Gastrocnemius medialis (tissue), 4 donors: ENCODE results near the gene MPIG6B. TPM values are rescaled to one million over a fixed set of nuclear protein-coding genes. Genes with fewer than 3 reads are reported as not detected.

ENCODE experiments used
- ATAC-seq, 2 donors: fragments of 150-250 bp; one replicate each; pipeline ENCODE4 v1.9.1; 2016
- DNase-seq, 2 donors: peaks; one replicate each; pipeline ENCODE4 v3.0.0-alpha.2; 2019
- H3K27ac ChIP-seq, 4 donors: fragments of 200-600 bp; sonication (generic); 1 replicate in 1 of 4; 2 replicates in 3 of 4; pipeline ENCODE4 v1.5.1; 2016 to 2018; ENCODE audit warnings: mild to moderate bottlenecking in 2 of 4, moderate library complexity in 1 of 4
- H3K27me3 ChIP-seq, 3 donors: fragments of 200-600 bp; sonication (generic) in 2 of 3; 1 replicate in 1 of 3; 2 replicates in 2 of 3; pipeline versions ENCODE4 v1.5.1 to v1.6.0; 2016 to 2019; ENCODE audit warnings: mild to moderate bottlenecking in 1 of 3, moderate library complexity in 1 of 3
- H3K36me3 ChIP-seq, 2 donors: fragments of 200-600 bp; sonication (generic) in 1 of 2; one replicate each; pipeline ENCODE4 v1.5.1; 2017 to 2018
- H3K4me1 ChIP-seq, 2 donors: fragments of 200-600 bp; sonication (generic) in 1 of 2; one replicate each; pipeline ENCODE4 v1.5.1; 2016 to 2017; ENCODE audit warnings: mild to moderate bottlenecking in 2 of 2
- H3K4me3 ChIP-seq, 4 donors: fragments of 200-600 bp; sonication (generic) in 3 of 4; 1 replicate in 1 of 4; 2 replicates in 3 of 4; pipeline ENCODE4 v1.5.1; 2016 to 2019; ENCODE audit warnings: mild to moderate bottlenecking in 2 of 4
- H3K9me3 ChIP-seq, 3 donors: fragments of 200-600 bp; sonication (generic) in 2 of 3; 1 replicate in 1 of 3; 2 replicates in 2 of 3; pipeline ENCODE4 v1.5.1; 2016 to 2019
- CTCF ChIP-seq, 5 experiments: fragments of 450-650 bp in 3 of 5; fragments of 200-600 bp in 2 of 5; sonication (generic) in 2 of 5; IDR thresholded peaks in 4 of 5; conservative IDR thresholded peaks in 1 of 5; 1 replicate in 4 of 5; 2 replicates in 1 of 5; pipeline ENCODE4 v1.5.1; 2016 to 2019; ENCODE audit warnings: antibody characterized with exemption in 5 of 5, mild to moderate bottlenecking in 3 of 5, moderate library complexity in 3 of 5
- POLR2A ChIP-seq, 2 donors: fragments of 450-650 bp; IDR thresholded peaks; one replicate each; pipeline ENCODE4 v1.6.1; 2017; ENCODE audit warnings: antibody characterized with exemption in 2 of 2, mild to moderate bottlenecking in 2 of 2, moderate library complexity in 2 of 2
- in situ Hi-C, 4 donors: fragments of 200-750 bp; cut with MboI; loops; one replicate each; pipeline versions ENCODE4 v1.15.0 to v1.8.0; 2017; ENCODE audit warnings: low sequenced_read_pairs in 4 of 4
- intact Hi-C: fragments of 100-400 bp; cut with DNase I; formaldehyde crosslinking; loops from one replicate; pipeline ENCODE4 v1.15.1; 2023; ENCODE audit warnings: low total_unique reads
- total RNA-seq, 4 donors: library from RNA; depleted of rRNA; stranded (reverse); fragments of >200 nt; gene quantifications; one replicate each; pipeline versions ENCODE4 v1.1.0 to v1.2.3, GENCODE V29; 2016

MPIG6B gene
- total RNA-seq, 4 donors from 2014 or later = not detected

- H3K27me3 ChIP-seq = no peaks in the 10 kb centered on the region
- in situ Hi-C loops = no loop called here
- no peak overlapping the region for H3K4me3 ChIP-seq
- H3K4me1 ChIP-seq = no peaks in the 10 kb centered on the region
- no peak overlapping the region for H3K27ac ChIP-seq
- DNase-seq (no peak), ATAC-seq (no peak)
- TF ChIP-seq POLR2A (IDR thresholded peaks at IDR 0.05) (no peak), CTCF (IDR thresholded peaks at IDR 0.05 in 4 of 5, conservative IDR thresholded peaks at IDR 0.05 in 1 of 5) (no peak)
- H3K36me3 ChIP-seq = no peaks in the 10 kb centered on the region
- intact Hi-C loops = no loop called here
- H3K9me3 ChIP-seq = no peaks in the 10 kb centered on the region
These were observed 1.0 kb upstream of the MPIG6B start for GRCh38 chr6:31722173-31722572.

GRCh38 chr6:31723980-31724691 is 963 bp downstream of the MPIG6B start:
- H3K4me3 ChIP-seq = no peak overlapping the region
- in situ Hi-C loops (no loop called here), intact Hi-C loops (no loop called here)
- H3K27ac ChIP-seq = no peak overlapping the region
- no peaks in the 10 kb centered on the region for H3K9me3 ChIP-seq
- H3K4me1 ChIP-seq = peaks cover 4 to 5% of the 10 kb centered on the region in 2 donors
- DNase-seq (no peak), ATAC-seq (no peak)
- TF ChIP-seq POLR2A (IDR thresholded peaks at IDR 0.05) = no peak
- no peaks in the 10 kb centered on the region for H3K27me3 ChIP-seq
- no peaks in the 10 kb centered on the region for H3K36me3 ChIP-seq

GRCh38 chr6:31725502-31726350 is 2.6 kb downstream of the MPIG6B start:
- Histone ChIP-seq H3K36me3 (no peaks in the 10 kb centered on the region), H3K9me3 (no peaks in the 10 kb centered on the region), H3K4me1 (peaks cover 7 to 8% of the 10 kb centered on the region in 2 donors), H3K27ac (no peak overlapping the region), H3K4me3 (no peak overlapping the region), H3K27me3 (peaks cover 0 to 3% (median 0%) of the 10 kb centered on the region in 3 donors)
- no peak for TF ChIP-seq POLR2A (IDR thresholded peaks at IDR 0.05)
- TF ChIP-seq CTCF (IDR thresholded peaks at IDR 0.05 in 4 of 5, conservative IDR thresholded peaks at IDR 0.05 in 1 of 5) = no peak
- no peak for ATAC-seq
- intact Hi-C loops = no loop called here
- in situ Hi-C loops = no loop called here
- DNase-seq = no peak

- Histone ChIP-seq H3K4me3 (no peak overlapping the region), H3K4me1 (peaks cover 7 to 8% of the 10 kb centered on the region in 2 donors), H3K9me3 (no peaks in the 10 kb centered on the region), H3K27ac (peak overlapping the region in 1 of 4 donors; percentile 88), H3K36me3 (no peaks in the 10 kb centered on the region), H3K27me3 (peaks cover 0 to 3% (median 0%) of the 10 kb centered on the region in 3 donors)
- in situ Hi-C loops = no loop called here
- no peak for ATAC-seq
- intact Hi-C loops = no loop called here
- no peak for TF ChIP-seq POLR2A (IDR thresholded peaks at IDR 0.05)
- no peak for TF ChIP-seq CTCF (IDR thresholded peaks at IDR 0.05 in 4 of 5, conservative IDR thresholded peaks at IDR 0.05 in 1 of 5)
- DNase-seq = no peak
These were observed 4.0 kb downstream of the MPIG6B start for GRCh38 chr6:31727034-31727716.
